Endodermal cell (in vitro differentiated cells): ENCODE data around the gene RAG2. TPM values are rescaled to one million over a fixed set of nuclear protein-coding genes. Genes with fewer than 3 reads are reported as not detected.

Experiments used
- DNase-seq: peaks from one replicate; pipeline ENCODE4 v3.0.0-alpha.2; 2017
- H3K27ac ChIP-seq: 2 replicates; pipeline ENCODE4 v1.5.1; 2013; ENCODE audit warnings: mild to moderate bottlenecking, low read depth, low read length, moderate library complexity
- H3K27me3 ChIP-seq: 2 replicates; pipeline ENCODE4 v1.6.1; 2013; ENCODE audit warnings: mild to moderate bottlenecking, low read length, moderate library complexity; ENCODE audit not compliant: insufficient read depth, control insufficient read depth, poor library complexity, severe bottlenecking
- H3K36me3 ChIP-seq: 2 replicates; pipeline ENCODE4 v1.7.0; 2013; ENCODE audit warnings: mild to moderate bottlenecking, low read length, moderate library complexity; ENCODE audit not compliant: control insufficient read depth, insufficient read depth
- H3K4me1 ChIP-seq: one replicate; pipeline ENCODE4 v1.7.0; 2013; ENCODE audit warnings: low read length; ENCODE audit not compliant: control insufficient read depth, insufficient read depth
- H3K4me3 ChIP-seq: 2 replicates; pipeline ENCODE4 v1.5.1; 2013; ENCODE audit warnings: mild to moderate bottlenecking, low read length, moderate library complexity
- H3K9ac ChIP-seq: 2 replicates; pipeline ENCODE4 v1.6.1; 2013; ENCODE audit warnings: mild to moderate bottlenecking, low read length, moderate library complexity; ENCODE audit not compliant: poor library complexity, severe bottlenecking; ENCODE audit errors: extremely low read depth
- H3K9me3 ChIP-seq: 2 replicates; pipeline ENCODE4 v1.6.1; 2013; ENCODE audit warnings: mild to moderate bottlenecking, low read length, moderate library complexity; ENCODE audit not compliant: control insufficient read depth
- H3K27ac Mint-ChIP-seq: 2 replicates; pipeline ENCODE4 v1.8.0; 2020; ENCODE audit warnings: mixed read lengths
- H3K27me3 Mint-ChIP-seq: 2 replicates; pipeline ENCODE4 v1.8.0; 2021; ENCODE audit warnings: mild to moderate bottlenecking, mixed read lengths; ENCODE audit not compliant: insufficient read depth
- H3K36me3 Mint-ChIP-seq: 2 replicates; pipeline ENCODE4 v1.8.0; 2020; ENCODE audit warnings: low read depth, mixed read lengths
- H3K4me1 Mint-ChIP-seq: 2 replicates; pipeline ENCODE4 v1.8.0; 2020; ENCODE audit warnings: mixed read lengths
- H3K4me3 Mint-ChIP-seq: 2 replicates; pipeline ENCODE4 v1.8.0; 2020; ENCODE audit warnings: mild to moderate bottlenecking, moderate library complexity, mixed read lengths
- H3K9me3 Mint-ChIP-seq: 2 replicates; pipeline ENCODE4 v1.8.0; 2020; ENCODE audit warnings: mild to moderate bottlenecking, mixed read lengths
- CTCF ChIP-seq: fragments of 200-600 bp; sonication (generic); conservative IDR thresholded peaks from 2 replicates; pipeline ENCODE4 v1.5.0; 2021; ENCODE audit warnings: antibody characterized with exemption, mild to moderate bottlenecking
- WGBS, 2 experiments: methylation state at CpG; one replicate each; pipeline versions ENCODE4 v1.1.5 to v1.1.7; 2013; ENCODE audit warnings: missing lambda C conversion rate in 2 of 2, mixed read lengths in 1 of 2; ENCODE audit not compliant: insufficient coverage in 1 of 2, insufficient read length in 1 of 2; 5-methylcytosine and 5-hydroxymethylcytosine counted together
- total RNA-seq, 2 donors: library from RNA; stranded (reverse); fragmentation: NEBNext Ultra II Directional in 1 of 2; extraction: Animal tissue kit (Norgen Biotek cat#: 25700) in 1 of 2; gene quantifications; 2 replicates in 1 of 2; 3 replicates in 1 of 2; pipeline ENCODE4 v1.2.1, GENCODE V29; 2021

RAG2 gene
- total RNA-seq, 2 donors from 2014 or later = not detected

- no peaks in the 10 kb centered on the region for H3K36me3 Mint-ChIP-seq
- peaks cover 12% of the 10 kb centered on the region for H3K4me1 Mint-ChIP-seq
- Histone ChIP-seq H3K9ac (no peak overlapping the region), H3K4me1 (no peaks in the 10 kb centered on the region), H3K9me3 (no peaks in the 10 kb centered on the region), H3K27ac (no peak overlapping the region), H3K4me3 (no peak overlapping the region), H3K27me3 (no peaks in the 10 kb centered on the region), H3K36me3 (no peaks in the 10 kb centered on the region)
- no peak overlapping the region for H3K4me3 Mint-ChIP-seq
- no peak for DNase-seq
- H3K27me3 Mint-ChIP-seq = no peaks in the 10 kb centered on the region
- TF ChIP-seq CTCF = peak; percentile 66
- WGBS, 2 experiments = 92% methylated on average over 3 of the region's 3 CpGs; no CpG with 5 or more reads in 1 of the 2 experiments
- no peaks in the 10 kb centered on the region for H3K9me3 Mint-ChIP-seq
- no peak overlapping the region for H3K27ac Mint-ChIP-seq
Measured at GRCh38 chr11:36622431-36623136, 24.5 kb upstream of the RAG2 start.

- DNase-seq = no peak
- Histone ChIP-seq H3K9me3 (no peaks in the 10 kb centered on the region), H3K9ac (no peak overlapping the region), H3K4me1 (no peaks in the 10 kb centered on the region), H3K27me3 (no peaks in the 10 kb centered on the region), H3K4me3 (no peak overlapping the region), H3K36me3 (no peaks in the 10 kb centered on the region), H3K27ac (no peak overlapping the region)
- H3K4me3 Mint-ChIP-seq = no peak overlapping the region
- H3K36me3 Mint-ChIP-seq = no peaks in the 10 kb centered on the region
- peaks cover 16% of the 10 kb centered on the region for H3K4me1 Mint-ChIP-seq
- no peak for TF ChIP-seq CTCF
- H3K27me3 Mint-ChIP-seq = no peaks in the 10 kb centered on the region
- no peaks in the 10 kb centered on the region for H3K9me3 Mint-ChIP-seq
- no peak overlapping the region for H3K27ac Mint-ChIP-seq
Measured at GRCh38 chr11:36620246-36620645, 22.2 kb upstream of the RAG2 start.

- no peak overlapping the region for H3K27ac Mint-ChIP-seq
- no peaks in the 10 kb centered on the region for H3K36me3 Mint-ChIP-seq
- Histone ChIP-seq H3K4me1 (no peaks in the 10 kb centered on the region), H3K4me3 (no peak overlapping the region), H3K27me3 (no peaks in the 10 kb centered on the region), H3K36me3 (no peaks in the 10 kb centered on the region), H3K9me3 (no peaks in the 10 kb centered on the region), H3K27ac (no peak overlapping the region), H3K9ac (no peak overlapping the region)
- no peaks in the 10 kb centered on the region for H3K9me3 Mint-ChIP-seq
- no peak overlapping the region for H3K4me3 Mint-ChIP-seq
- DNase-seq = no peak
- TF ChIP-seq CTCF = no peak
- H3K27me3 Mint-ChIP-seq = no peaks in the 10 kb centered on the region
- 72 to 90% methylated on average over 2 to 5 of the region's 5 CpGs for WGBS, 2 experiments
- H3K4me1 Mint-ChIP-seq = peaks cover 16% of the 10 kb centered on the region
Measured at GRCh38 chr11:36619502-36619901, 21.5 kb upstream of the RAG2 start.
